NT2/D1 (cell line): ENCODE measurements around the gene P2RX1.

Experiments
- DNase-seq: peaks from one replicate; pipeline ENCODE4 v3.0.0-alpha.2; 2011; ENCODE audit warnings: low read depth, low spot score
- H3K27me3 ChIP-seq: 2 replicates; pipeline ENCODE4 v1.6.0; 2011; ENCODE audit warnings: mild to moderate bottlenecking; ENCODE audit not compliant: insufficient read length, insufficient read depth
- H3K36me3 ChIP-seq: 2 replicates; pipeline ENCODE4 v1.6.1; 2011; ENCODE audit warnings: mild to moderate bottlenecking, low read length, mixed read lengths; ENCODE audit not compliant: insufficient read depth, insufficient read length
- H3K4me1 ChIP-seq: 2 replicates; pipeline ENCODE4 v1.5.1; 2011; ENCODE audit not compliant: insufficient read depth, insufficient read length
- H3K4me3 ChIP-seq: 2 replicates; pipeline ENCODE4 v1.5.1; 2011; ENCODE audit warnings: low read depth; ENCODE audit not compliant: insufficient read length
- H3K9ac ChIP-seq: 2 replicates; pipeline ENCODE4 v1.6.0; 2011; ENCODE audit warnings: low read depth; ENCODE audit not compliant: insufficient read length
- H3K9me3 ChIP-seq: 2 replicates; pipeline ENCODE4 v1.5.1; 2011; ENCODE audit warnings: mild to moderate bottlenecking, low read length; ENCODE audit not compliant: insufficient read depth
- SUZ12 ChIP-seq: IDR thresholded peaks from 2 replicates; pipeline ENCODE4 v1.6.1; 2011; ENCODE audit not compliant: insufficient read length, insufficient read depth; ENCODE audit errors: extremely low read depth
- YY1 ChIP-seq: IDR thresholded peaks from 2 replicates; pipeline ENCODE4 v1.6.1; 2011; ENCODE audit not compliant: insufficient read length, insufficient read depth
- ZNF274 ChIP-seq: IDR thresholded peaks from 2 replicates; pipeline ENCODE4 v1.6.1; 2011; ENCODE audit warnings: mild to moderate bottlenecking, low read depth, low read length

Gene P2RX1

GRCh38 chr17:3894911-3895343 lies 21.3 kb downstream of the P2RX1 start:
- Histone ChIP-seq H3K4me1 (peaks cover 20% of the 10 kb centered on the region), H3K9ac (no peak overlapping the region), H3K9me3 (no peaks in the 10 kb centered on the region), H3K27me3 (peaks cover 15% of the 10 kb centered on the region), H3K36me3 (no peaks in the 10 kb centered on the region), H3K4me3 (no peak overlapping the region)
- no peak for TF ChIP-seq YY1
- no peak for DNase-seq

GRCh38 chr17:3894188-3894587 lies 22.1 kb downstream of the P2RX1 start:
- peaks cover 19% of the 10 kb centered on the region for H3K4me1 ChIP-seq

GRCh38 chr17:3893720-3894116 lies 22.5 kb downstream of the P2RX1 start:
- DNase-seq: no peak
- Histone ChIP-seq H3K36me3 (no peaks in the 10 kb centered on the region), H3K9me3 (no peaks in the 10 kb centered on the region), H3K4me1 (peaks cover 17% of the 10 kb centered on the region), H3K27me3 (peaks cover 15% of the 10 kb centered on the region), H3K9ac (peak overlapping the region; percentile 84), H3K4me3 (peak overlapping the region; percentile 51)
- TF ChIP-seq ZNF274 (no peak), SUZ12 (no peak), YY1 (no peak)

More at GRCh38 chr17:3894188-3894587, 22.1 kb downstream of the P2RX1 start:
- no peak overlapping the region for H3K4me3 ChIP-seq
- no peak overlapping the region for H3K9ac ChIP-seq
- H3K27me3 ChIP-seq: peaks cover 15% of the 10 kb centered on the region
- DNase-seq: no peak
- no peaks in the 10 kb centered on the region for H3K36me3 ChIP-seq
- no peaks in the 10 kb centered on the region for H3K9me3 ChIP-seq
- TF ChIP-seq SUZ12: no peak
- no peak for TF ChIP-seq ZNF274
- TF ChIP-seq YY1: no peak

DNA sequence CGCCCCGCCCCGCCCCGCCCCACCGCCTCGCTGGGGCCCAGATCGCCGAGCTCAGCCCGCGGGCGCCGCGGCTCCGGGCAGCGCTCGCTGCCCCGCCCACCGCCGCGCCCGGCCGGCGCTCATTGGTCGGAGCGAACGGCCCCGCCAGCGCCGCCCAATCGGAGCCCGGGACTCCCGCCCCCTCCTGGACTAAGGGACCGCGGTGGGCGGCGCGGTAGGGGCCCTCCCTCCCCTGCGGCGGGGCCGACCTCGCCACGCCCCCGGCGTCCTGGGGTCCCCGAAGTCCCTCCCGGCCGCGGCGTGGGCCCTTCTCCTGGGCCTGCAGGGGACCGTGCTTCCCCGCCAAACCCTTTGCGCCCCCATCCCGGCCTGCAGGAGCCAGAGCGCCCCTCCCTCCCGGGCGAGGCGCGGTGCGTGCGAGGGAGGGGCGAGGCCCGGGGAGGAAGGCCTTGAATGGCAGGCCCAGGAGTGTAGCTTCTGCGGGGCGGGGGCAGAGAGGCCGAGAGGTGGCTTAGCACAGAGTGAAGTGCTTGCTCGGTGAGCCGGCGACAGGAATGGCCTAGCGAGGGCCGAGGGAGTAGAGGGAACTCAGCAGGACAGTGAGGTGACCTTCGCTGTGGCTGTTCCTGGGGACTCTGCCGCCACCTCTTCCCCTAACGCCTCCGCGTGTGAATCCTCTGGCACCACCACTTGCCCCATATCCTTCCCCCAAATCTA lies 23.1 kb downstream of the P2RX1 start, which contains the start of gene CAMKK1:
TSS of gene CAMKK1 (minus strand) at position 51 of the 717 bp plus-strand sequence. CDS start 7,366 bp downstream, outside the sequence.
- peaks cover 15% of the 10 kb centered on the region for H3K27me3 ChIP-seq
- H3K9ac ChIP-seq: peak within 1 kb of the TSS; percentile 84
- peak; percentile 71 for DNase-seq
- TF ChIP-seq ZNF274 (no peak), SUZ12 (no peak), YY1 (no peak)
- no peaks in the 10 kb centered on the region for H3K9me3 ChIP-seq
- no peaks in the 10 kb centered on the region for H3K36me3 ChIP-seq
- H3K4me3 ChIP-seq: peak within 1 kb of the TSS; percentile 68
- H3K4me1 ChIP-seq: peaks cover 20% of the 10 kb centered on the region

DNA sequence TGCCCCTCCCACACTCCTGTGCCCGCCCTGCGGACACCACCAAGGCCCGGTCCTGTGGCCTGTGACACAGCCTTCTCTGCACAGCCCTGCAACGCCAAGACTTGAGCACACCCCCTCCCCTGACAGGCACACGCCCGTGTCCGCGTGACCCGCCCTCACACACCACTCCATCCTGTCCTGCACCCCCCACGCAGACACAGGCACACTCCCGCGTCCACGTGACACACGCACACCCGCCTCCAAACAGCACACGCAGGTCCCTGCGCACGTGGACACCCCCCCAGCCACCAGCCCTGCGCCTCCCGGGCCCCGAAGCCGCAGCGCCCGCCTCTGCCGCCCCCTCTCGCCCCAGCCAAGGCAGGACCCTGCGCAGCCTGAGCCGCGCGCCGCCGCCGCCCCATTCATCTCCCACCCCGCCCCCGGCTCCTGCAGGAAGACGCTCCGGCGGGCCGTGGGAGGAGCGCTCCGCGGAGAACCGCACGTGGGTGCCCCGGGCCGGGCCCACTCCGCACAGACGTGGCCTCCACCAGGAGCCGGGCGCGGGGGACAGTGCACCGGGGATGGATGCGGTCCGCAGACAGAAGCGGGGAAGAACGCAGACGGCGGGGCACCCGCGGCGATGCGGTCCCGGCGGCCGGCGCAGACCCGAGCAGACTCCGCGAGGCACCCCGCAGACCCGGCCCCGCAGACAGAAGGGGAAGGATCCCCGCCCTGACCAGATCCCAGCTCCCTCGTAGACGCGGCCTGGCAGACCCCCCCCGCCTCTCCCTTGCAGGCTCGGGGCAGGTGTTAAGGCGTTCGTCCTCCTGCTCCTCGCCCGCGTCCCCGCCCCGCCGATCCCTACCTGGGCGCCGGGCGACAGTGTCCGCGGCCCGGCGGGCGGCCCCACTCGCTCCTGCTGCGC lies 23.9 kb downstream of the P2RX1 start:
- no peaks in the 10 kb centered on the region for H3K36me3 ChIP-seq
- peak overlapping the region; percentile 77 for H3K9ac ChIP-seq
- DNase-seq: no peak
- H3K9me3 ChIP-seq: no peaks in the 10 kb centered on the region
- peaks cover 15% of the 10 kb centered on the region for H3K27me3 ChIP-seq
- TF ChIP-seq YY1: no peak
- TF ChIP-seq SUZ12: no peak
- no peak for TF ChIP-seq ZNF274
- peak overlapping the region; percentile 68 for H3K4me3 ChIP-seq
- peaks cover 25% of the 10 kb centered on the region for H3K4me1 ChIP-seq

DNA sequence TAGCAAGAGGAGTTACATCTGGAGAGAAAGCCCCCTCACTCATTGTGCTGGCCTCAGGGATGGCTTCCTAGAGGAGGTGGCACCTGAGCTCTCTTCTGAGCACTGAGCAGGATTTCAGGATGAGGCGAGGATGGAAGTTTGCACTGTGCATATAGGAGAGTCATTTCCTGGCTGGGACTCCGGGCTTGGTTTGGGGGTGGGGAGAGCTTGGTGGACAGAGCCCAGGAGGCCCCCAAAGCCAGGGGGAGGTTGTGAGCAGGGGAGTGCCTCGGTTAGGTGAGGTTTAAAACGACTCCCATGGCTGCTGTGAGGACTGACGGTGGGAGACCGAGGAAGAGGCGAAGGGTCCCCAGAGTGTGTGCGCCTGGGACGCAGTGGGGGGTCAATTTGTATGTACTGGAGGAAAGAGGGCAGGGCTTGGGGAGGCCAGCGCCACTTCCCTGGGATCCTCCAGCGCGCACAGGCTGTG lies 24.6 kb downstream of the P2RX1 start:
- H3K4me1 ChIP-seq: peaks cover 27% of the 10 kb centered on the region
- peaks cover 15% of the 10 kb centered on the region for H3K27me3 ChIP-seq
- H3K9ac ChIP-seq: peak overlapping the region; percentile 77
- H3K9me3 ChIP-seq: no peaks in the 10 kb centered on the region
- peak overlapping the region; percentile 68 for H3K4me3 ChIP-seq
- no peak for DNase-seq
- no peaks in the 10 kb centered on the region for H3K36me3 ChIP-seq
- TF ChIP-seq ZNF274 (no peak), SUZ12 (no peak), YY1 (no peak)

GRCh38 chr17:3890878-3891219 lies 25.4 kb downstream of the P2RX1 start:
- H3K9me3 ChIP-seq: no peaks in the 10 kb centered on the region
- H3K9ac ChIP-seq: no peak overlapping the region
- peaks cover 29% of the 10 kb centered on the region for H3K4me1 ChIP-seq
- H3K4me3 ChIP-seq: no peak overlapping the region
- H3K27me3 ChIP-seq: peaks cover 15% of the 10 kb centered on the region
- TF ChIP-seq ZNF274: no peak
- no peak for TF ChIP-seq SUZ12
- TF ChIP-seq YY1: no peak
- no peaks in the 10 kb centered on the region for H3K36me3 ChIP-seq
- no peak for DNase-seq
